ENCODE results near the gene AFDN. TPM values are rescaled to one million over a fixed set of nuclear protein-coding genes. Genes with fewer than 3 reads are reported as not detected.
A peak's percentile ranks its signal among the peaks of the same experiment; 100 is the strongest.

Gene AFDN
- total RNA-seq: 162 TPM

- TF ChIP-seq CTCF (IDR thresholded peaks at IDR 0.05) (no peak), POLR2AphosphoS5 (IDR thresholded peaks at IDR 0.05; ENCODE audit: insufficient read depth in 1 of 2, low read depth in 1 of 2) (no peak), POLR2A (IDR thresholded peaks at IDR 0.05) (no peak)
- H3K36me3 ChIP-seq: no peaks in the 10 kb centered on the region
- no peaks in the 10 kb centered on the region for H3K27me3 ChIP-seq
- H3K4me3 ChIP-seq: peak within 1 kb of the TSS; percentile 61 to 78
- intact Hi-C loops (cut with DNase I): loop anchor here (5.0 kb wide), 1 partner anchor 1395 kb away; no protein-coding TSS in a partner anchor
- DNase-seq (ENCODE audit: extremely low spot score in 2 of 2): no peak
- H3K9me3 ChIP-seq: no peaks in the 10 kb centered on the region
- peak within 1 kb of the TSS; percentile 78 for H3K27ac ChIP-seq
- H3K4me1 ChIP-seq: peaks cover 17% of the 10 kb centered on the region
Measured at GRCh38 chr6:167826896-167827582, at the start of gene AFDN. AFDN (plus strand) TSS chr6:167826911; CDS start chr6:167827133, 222 bp downstream.

DNA sequence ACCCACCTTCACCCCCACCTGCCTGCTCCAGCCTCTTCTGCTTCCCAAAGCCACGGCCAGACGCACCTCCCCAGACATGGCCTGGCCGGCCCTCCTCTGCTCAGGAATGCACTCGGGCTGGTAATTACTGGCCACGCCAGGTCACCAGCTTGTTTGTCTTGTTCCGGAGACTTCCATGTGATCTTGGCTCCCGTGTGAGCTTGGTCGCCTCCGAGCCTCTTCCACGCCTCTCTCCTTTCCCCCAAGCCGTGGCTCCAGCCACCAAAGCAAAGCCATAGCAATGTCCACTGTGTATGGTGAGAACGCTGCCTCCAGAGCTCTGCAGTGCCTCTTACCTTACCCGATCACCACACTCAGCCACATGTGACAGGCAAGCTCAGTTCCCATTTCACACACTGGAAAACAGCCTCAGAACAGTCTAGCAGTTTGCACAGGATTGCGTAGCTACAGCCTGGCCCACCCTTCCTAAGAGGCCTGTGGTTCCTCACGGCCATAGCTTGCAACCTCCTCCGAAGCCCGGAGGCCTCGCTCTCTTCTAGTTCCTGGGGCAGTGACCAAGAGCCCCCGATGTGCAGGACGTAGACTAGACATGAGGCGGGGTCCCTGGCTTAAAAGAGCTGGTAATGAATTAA lies 48.1 kb upstream of the AFDN start:
- intact Hi-C loops (cut with DNase I): no loop called here
- DNase-seq (ENCODE audit: extremely low spot score in 2 of 2): no peak
- H3K27ac ChIP-seq: no peak overlapping the region

DNA sequence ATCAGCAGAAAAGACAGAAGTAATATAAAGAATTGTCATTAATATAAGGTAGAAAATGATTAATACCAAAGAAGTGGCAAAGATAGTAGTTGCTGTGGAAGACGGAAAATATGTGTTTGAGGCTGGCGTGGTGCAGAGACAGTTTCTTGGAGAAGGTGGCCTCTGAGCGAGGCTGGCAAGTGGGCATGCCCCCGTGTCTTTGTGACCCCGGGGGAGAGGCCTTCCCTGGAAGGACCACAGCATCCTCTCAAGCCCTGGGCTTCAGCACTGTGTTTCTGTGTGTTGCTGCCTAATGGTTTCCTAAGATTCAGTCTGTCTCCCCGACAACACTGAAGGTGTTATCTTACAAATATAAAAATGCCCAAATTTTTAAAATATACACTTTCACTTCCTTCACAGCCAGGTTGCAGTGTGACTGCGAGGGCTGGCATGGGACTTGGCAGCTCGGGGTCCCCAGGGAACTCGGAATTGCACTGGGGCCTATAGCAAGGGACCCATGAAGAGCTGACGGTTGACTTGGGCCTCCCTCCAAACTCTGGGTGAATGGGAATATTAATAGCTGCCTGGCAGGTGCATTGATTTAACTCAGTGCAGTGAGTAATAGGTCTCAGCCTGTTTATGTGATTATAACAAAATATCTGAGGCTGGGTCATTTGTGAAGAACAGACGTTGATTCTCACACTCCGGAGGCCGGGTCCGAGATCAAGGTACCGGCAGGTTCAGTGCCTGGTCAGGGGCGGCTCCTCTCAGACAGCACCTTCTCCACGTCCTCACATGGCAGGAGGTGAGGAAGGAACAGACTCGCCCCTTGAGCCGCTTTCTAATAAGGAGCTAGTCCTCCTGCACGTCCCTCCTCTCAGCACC lies 47.4 kb upstream of the AFDN start:
- intact Hi-C loops (cut with DNase I): no loop called here
- Histone ChIP-seq H3K36me3 (no peaks in the 10 kb centered on the region), H3K27ac (no peak overlapping the region), H3K4me3 (no peak overlapping the region), H3K4me1 (no peaks in the 10 kb centered on the region), H3K9me3 (no peaks in the 10 kb centered on the region), H3K27me3 (no peaks in the 10 kb centered on the region)
- no peak for TF ChIP-seq POLR2A (IDR thresholded peaks at IDR 0.05)
- TF ChIP-seq POLR2AphosphoS5 (IDR thresholded peaks at IDR 0.05; ENCODE audit: insufficient read depth in 1 of 2, low read depth in 1 of 2): no peak
- no peak for TF ChIP-seq CTCF (IDR thresholded peaks at IDR 0.05)
- no peak for DNase-seq (ENCODE audit: extremely low spot score in 2 of 2)

More for the DNA sequence above, 48.1 kb upstream of the AFDN start:
- no peaks in the 10 kb centered on the region for H3K9me3 ChIP-seq
- TF ChIP-seq CTCF (IDR thresholded peaks at IDR 0.05): no peak
- no peak for TF ChIP-seq POLR2AphosphoS5 (IDR thresholded peaks at IDR 0.05; ENCODE audit: insufficient read depth in 1 of 2, low read depth in 1 of 2)
- no peak for TF ChIP-seq POLR2A (IDR thresholded peaks at IDR 0.05)
- H3K36me3 ChIP-seq: no peaks in the 10 kb centered on the region
- H3K27me3 ChIP-seq: no peaks in the 10 kb centered on the region
- no peak overlapping the region for H3K4me3 ChIP-seq
- H3K4me1 ChIP-seq: no peaks in the 10 kb centered on the region

DNA sequence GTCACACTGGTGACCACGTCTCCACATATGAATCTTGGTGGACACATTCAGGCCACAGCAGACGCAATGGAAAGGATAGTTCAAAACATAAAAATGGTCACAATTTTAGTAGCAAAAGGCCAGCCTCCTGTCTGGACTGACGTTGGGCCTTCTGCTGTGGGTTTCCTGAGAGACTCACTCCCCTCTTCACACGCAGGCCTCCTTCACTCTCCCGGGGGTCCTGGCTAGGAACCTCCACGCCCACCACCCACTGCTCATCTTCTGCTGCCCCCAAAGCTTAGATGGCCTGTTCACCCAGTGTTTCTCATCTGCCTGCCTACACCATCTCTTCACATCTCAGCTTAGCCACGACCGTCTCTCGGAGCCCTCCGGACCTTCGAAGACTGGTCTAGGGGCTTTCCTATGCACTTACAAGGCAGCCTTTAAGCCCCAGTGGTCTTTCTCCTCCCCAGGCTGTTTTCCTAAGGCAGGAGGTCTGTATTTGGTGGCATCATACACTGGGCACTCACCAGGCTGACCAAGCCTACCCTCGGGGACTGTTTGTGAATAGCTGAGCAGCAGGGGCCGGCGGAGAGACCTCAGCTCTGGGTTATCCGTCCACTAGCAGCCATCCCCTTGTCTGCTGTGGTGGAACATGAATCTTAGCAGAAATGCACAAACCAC lies 46.6 kb upstream of the AFDN start:
- no peak for DNase-seq (ENCODE audit: extremely low spot score in 2 of 2)
- TF ChIP-seq POLR2AphosphoS5 (IDR thresholded peaks at IDR 0.05; ENCODE audit: insufficient read depth in 1 of 2, low read depth in 1 of 2) (no peak), CTCF (IDR thresholded peaks at IDR 0.05) (no peak), POLR2A (IDR thresholded peaks at IDR 0.05) (no peak)
- H3K4me3 ChIP-seq: no peak overlapping the region
- no peaks in the 10 kb centered on the region for H3K4me1 ChIP-seq
- intact Hi-C loops (cut with DNase I): no loop called here
- no peak overlapping the region for H3K27ac ChIP-seq
- no peaks in the 10 kb centered on the region for H3K36me3 ChIP-seq
- H3K27me3 ChIP-seq: no peaks in the 10 kb centered on the region
- no peaks in the 10 kb centered on the region for H3K9me3 ChIP-seq

Data from vagina (tissue), 2 donors.